Umbilical cord (tissue), 2 donors: Measurements from ENCODE around the gene IL16. TPM values are rescaled to one million over a fixed set of nuclear protein-coding genes. Genes with fewer than 3 reads are reported as not detected.

Experiments
- DNase-seq: peaks from one replicate; pipeline ENCODE4 v3.0.0-alpha.2; 2015; ENCODE audit warnings: low spot score
- total RNA-seq: library from RNA; depleted of rRNA; stranded (reverse); fragments of >200 nt; gene quantifications from one replicate; pipeline ENCODE4 v1.2.3, GENCODE V29; 2014; ENCODE audit warnings: low replicate concordance; ENCODE audit not compliant: insufficient read depth

Gene IL16
- total RNA-seq, 1 donor from 2014 or later = 7.2 TPM

DNA sequence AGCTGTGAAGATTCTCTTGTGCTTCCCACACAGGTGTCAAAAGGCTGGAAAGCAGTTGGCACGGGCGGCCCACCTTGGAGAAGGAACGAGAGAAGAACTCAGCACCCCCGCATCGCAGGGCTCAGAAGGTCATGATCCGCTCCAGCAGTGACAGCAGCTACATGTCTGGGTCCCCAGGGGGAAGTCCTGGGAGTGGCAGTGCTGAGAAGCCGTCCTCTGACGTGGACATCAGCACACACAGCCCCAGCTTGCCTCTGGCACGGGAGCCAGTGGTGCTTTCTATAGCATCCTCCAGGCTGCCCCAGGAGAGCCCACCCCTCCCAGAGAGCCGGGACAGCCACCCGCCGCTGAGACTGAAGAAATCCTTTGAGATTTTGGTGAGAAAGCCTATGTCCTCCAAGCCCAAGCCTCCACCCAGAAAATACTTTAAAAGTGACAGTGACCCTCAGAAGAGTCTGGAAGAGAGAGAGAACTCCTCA, 95.9 kb downstream of the IL16 start:
- DNase-seq = no peak

DNA sequence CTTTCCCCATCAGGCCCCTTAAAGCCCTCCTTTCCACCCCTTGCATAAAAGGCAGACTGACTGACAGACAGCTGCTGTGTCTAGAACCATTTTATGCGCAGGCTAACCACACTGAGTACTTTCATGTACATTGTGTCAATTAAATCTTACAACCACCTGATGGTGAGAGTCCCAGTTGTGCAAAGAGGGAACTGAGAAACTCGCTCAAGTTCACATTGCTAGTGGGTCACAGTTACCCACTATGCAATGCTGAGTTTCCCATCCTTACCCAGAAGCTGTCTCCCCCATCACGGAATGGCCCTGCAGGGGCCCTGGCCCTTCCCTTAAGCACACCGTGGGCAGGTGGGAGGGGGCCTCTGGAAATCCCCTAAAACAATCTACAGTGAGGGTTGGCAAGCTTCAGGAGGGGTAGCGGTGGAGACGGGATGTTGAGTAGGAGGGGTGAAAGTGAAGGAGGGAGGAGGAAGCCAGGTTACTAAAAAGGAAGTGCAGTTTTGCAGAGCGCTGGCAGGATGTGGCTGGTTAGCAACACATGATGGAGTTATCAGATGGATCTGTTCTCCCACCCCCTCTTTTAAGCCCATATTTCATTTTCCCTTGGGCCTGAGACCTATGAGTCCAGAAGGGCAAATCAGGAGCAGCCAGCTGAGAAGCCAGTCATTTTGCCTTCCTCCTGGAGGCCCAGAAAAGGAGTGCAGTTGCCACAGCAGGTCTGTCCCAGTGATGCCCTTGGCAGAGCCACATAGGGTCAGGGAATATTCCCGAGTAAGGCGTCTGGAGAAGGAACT, 97.2 kb downstream of the IL16 start:
- no peak for DNase-seq

DNA sequence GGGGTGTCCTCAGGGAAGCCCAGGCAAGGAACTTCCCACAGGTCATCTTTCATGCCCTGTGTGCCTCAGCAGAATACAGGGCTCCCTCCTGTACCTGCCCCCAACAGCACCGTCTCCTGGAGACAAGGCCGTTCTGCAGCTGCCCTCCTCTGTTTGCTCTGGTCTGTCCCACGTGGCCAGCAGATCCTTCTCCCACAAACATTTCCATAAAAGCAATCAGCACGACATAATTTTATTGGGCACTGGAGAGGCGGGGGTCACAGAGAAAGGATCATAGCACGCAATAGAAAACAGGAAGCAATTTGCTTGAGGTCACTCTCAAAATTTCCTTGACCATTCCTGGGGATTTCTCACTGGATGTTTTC, 97.8 kb downstream of the IL16 start:
- DNase-seq = no peak

DNA sequence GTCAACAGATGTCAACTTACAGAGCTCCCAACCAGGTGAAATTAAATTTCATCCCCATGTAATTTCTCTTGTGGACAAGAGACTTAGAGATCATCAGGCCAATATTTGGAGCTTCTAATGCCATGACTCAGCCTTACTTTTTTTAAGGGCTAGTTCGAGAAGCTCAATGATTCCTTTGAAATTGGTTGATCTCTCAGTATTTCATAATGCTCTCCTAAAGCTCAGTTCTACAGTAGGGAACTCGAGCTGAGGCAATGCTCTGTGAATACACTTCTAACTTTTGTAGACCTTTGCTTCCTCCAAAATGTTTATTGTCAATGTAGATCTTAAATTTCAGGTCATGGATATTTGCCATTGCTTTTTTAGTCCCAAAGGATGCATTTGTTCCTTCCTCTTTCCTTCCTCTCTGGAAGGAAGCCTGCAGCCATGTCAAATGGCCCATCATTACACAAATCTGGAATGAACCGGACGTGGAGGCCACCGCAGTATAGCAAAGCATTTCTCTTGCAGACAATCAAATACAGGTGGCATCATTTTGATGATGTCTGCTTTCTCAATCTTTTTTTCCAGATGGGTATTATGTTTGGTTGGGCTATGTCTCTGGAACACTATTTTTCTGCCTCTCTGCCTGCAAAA, 98.9 kb downstream of the IL16 start:
- no peak for DNase-seq

DNA sequence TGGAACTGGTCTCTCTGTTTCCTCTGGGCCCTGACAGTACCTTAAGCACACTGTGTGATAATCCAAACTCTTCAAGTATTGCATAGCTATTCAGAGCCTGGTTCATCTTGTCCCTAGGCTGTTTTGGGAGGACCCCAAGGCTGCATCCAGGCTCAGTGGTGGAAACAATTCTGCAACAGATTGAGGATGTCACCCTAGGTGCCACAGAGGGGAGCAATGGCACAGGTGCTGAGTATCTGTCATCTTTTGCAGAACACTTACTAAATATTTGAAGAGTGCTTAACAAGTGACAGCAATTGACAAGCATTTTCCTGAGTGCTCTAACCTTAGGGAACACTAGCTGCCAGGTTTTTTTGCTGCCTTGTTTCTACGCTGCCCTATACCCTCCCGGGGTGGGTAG, 99.5 kb downstream of the IL16 start:
- no peak for DNase-seq

DNA sequence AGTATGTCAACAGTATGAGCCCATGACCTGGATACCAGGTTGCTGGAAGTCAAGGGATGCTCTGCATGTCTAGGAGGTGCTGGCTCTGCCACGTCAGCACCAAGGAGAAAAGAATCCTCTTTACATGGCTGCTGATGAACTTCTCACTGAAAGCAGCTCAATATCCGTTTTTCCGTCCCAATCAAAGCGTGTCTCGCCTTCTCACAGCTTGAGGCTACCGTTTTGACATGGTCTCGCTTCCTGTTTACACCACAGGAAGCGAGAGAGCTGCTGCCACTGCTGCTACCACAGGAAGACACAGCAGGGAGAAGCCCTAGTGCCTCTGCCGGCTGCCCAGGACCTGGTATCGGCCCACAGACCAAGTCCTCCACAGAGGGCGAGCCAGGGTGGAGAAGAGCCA, 100.0 kb downstream of the IL16 start:
- peak; percentile 36 for DNase-seq

DNA sequence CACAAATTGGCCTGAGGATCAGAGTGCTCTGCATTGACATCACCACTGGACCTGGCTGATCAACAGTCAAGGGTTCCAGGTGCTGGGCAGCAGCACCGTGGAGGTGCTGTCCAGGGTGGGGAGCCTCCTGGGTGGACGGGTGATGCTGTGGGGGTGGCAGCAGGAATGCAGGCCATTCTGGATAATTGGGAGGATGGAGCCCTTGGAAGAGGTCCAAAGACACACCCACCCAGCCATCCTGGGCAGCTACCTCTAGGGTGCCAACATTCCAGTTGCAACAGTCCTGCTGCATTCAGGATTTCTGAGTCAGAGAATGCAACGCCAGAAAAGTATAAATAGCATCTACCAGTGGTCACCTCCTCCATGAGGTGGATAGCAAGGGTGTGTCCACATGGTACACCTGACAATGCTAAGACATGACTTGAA, 100.5 kb downstream of the IL16 start:
- DNase-seq = no peak

DNA sequence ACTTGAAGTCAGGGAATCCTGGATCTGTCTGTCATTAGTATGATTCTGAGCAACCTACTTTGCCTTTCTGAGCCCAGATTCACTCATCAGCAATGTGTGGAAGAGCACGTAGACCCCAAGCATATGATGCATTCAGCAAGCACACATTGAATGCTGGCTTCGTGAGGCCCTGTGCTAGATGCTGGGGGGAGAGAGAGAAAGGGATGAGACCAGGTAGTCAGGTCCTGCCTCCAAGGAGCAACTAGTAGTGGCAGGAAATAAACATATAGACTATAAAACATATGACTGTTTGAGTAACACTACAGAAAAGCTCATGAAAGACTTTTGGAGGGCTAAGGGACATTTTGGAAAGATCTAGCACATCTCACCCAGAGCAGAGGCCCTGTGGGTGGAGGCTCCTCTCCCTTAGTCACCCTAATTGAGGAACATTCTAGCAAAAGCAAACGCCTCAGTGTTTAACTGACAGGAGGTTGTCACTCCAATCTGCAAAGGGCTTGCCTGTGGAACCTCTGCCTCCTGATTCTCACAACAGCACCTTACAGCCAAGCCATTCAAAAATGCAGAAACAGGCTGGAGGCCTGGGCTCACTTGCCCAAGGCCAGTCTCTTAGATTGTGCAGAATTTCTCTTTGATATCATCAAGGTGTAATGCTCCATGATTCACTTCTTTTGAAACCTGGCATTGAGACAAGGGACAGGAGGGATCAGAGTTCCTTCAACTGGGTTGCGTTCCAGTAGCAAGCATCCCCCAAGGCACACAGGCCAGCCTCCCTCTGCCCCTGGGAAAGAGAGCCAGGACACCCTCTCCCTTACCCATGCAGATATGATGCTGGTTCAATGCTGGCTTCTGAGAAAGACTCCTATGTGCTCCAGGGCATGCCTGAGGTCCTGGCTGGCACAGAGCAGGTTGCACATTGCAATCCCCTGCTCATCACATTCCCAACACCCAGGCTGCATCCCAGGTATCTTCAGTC, 101.2 kb downstream of the IL16 start:
- DNase-seq = no peak

DNA sequence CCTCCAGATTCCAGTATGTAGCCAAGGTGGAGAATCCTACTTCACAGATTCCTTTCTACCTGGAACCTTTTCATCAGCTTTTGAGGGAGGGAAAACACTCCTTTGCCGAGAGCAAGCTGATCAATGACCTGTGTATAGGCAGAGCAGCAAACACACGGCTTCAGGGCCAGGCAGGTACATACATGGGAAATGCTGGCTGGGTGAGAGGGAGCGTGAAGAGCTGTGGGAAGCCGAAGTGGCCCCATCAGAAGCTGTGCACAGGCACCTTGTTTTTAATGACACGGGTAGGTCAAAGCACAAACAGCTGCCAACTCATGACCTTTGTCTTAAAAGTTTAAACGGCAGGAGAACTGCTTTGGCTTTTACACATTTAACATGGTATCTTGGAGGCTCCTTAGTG, 101.9 kb downstream of the IL16 start:
- DNase-seq = no peak

DNA sequence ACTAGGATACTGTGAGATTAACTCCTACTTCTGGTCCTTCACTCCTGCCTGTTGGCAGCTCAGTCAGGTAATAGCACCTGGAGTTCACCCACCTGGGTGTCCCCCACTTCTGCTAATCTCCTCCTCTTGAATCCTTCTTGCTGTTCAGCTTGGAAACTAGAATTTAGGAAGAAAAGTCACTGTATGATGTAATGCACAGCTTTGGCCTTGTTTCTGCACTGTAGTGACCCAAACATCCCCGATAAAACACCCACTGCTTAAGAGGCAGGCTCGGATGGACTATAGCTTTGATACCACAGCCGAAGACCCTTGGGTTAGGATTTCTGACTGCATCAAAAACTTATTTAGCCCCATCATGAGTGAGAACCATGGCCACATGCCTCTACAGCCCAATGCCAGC, 102.5 kb downstream of the IL16 start:
- no peak for DNase-seq

DNA sequence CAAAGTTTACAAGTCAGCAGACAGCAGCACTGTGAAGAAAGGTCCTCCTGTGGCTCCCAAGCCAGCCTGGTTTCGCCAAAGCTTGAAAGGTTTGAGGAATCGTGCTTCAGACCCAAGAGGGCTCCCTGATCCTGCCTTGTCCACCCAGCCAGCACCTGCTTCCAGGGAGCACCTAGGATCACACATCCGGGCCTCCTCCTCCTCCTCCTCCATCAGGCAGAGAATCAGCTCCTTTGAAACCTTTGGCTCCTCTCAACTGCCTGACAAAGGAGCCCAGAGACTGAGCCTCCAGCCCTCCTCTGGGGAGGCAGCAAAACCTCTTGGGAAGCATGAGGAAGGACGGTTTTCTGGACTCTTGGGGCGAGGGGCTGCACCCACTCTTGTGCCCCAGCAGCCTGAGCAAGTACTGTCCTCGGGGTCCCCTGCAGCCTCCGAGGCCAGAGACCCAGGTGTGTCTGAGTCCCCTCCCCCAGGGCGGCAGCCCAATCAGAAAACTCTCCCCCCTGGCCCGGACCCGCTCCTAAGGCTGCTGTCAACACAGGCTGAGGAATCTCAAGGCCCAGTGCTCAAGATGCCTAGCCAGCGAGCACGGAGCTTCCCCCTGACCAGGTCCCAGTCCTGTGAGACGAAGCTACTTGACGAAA, 103.1 kb downstream of the IL16 start:
- no peak for DNase-seq

DNA sequence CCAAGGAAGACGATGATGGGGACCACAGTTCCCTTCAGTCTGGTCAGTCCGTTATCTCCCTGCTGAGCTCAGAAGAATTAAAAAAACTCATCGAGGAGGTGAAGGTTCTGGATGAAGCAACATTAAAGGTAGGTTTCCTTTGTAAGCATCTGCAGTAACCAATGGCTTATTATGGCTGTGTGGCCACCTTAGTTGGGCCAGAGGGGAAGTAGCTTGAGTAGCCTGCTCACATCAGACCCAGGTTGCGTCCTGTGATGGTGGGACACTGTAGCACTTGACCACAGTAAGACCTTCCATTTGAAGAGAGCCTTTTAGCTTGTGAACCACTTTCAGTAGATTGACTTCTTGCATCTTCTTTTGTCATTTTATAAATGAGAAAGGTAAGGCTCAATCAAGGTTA, 104.7 kb downstream of the IL16 start:
- no peak for DNase-seq

DNA sequence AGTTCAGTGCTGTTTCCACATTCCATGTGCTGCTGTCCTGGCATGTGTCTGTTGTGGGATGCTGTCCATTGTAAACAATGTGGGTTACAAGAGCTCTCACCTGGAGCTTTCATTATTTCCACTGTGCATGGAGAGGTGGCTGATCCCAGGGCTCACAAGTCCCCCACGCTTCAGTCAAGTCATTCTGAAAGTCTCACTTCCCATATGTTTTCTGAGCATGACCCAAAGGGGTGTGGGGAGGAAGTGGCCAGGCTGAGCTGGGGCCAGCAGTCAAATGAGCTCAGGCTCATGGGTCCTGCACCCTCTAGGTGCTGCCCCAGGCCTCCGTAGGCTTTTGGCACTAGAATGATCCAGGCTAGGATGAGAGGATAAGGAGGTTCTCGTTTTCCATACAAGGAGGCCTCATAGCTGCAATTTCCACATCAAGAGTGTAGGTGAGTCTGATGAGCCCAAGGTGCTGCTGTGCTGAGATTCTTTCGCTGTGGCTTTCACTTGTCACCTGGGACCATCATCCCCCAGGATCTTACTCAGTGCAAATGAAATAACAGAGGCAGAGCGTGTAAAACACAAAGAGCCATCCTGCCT, 105.2 kb downstream of the IL16 start:
- DNase-seq = peak; percentile 45

DNA sequence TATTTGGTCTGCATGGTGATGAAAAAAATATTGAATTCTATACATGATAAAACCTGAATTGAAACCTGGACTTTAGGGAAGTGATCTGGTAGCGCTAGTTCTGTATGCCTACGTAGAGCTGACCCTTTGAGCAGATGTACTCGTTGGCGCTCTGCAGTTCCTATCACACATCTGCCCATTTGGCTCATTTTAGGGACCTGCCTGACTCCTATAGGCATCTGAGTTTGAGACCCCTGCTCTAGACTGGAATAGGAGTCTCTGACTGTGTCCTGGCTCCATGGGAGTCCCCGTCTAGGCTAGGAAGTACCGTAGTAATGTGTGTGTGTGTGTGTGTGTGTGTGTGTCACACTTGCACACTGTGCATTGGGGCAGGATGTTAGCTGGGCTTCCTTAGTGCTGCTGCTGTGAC, 106.0 kb downstream of the IL16 start:
- DNase-seq = no peak

DNA sequence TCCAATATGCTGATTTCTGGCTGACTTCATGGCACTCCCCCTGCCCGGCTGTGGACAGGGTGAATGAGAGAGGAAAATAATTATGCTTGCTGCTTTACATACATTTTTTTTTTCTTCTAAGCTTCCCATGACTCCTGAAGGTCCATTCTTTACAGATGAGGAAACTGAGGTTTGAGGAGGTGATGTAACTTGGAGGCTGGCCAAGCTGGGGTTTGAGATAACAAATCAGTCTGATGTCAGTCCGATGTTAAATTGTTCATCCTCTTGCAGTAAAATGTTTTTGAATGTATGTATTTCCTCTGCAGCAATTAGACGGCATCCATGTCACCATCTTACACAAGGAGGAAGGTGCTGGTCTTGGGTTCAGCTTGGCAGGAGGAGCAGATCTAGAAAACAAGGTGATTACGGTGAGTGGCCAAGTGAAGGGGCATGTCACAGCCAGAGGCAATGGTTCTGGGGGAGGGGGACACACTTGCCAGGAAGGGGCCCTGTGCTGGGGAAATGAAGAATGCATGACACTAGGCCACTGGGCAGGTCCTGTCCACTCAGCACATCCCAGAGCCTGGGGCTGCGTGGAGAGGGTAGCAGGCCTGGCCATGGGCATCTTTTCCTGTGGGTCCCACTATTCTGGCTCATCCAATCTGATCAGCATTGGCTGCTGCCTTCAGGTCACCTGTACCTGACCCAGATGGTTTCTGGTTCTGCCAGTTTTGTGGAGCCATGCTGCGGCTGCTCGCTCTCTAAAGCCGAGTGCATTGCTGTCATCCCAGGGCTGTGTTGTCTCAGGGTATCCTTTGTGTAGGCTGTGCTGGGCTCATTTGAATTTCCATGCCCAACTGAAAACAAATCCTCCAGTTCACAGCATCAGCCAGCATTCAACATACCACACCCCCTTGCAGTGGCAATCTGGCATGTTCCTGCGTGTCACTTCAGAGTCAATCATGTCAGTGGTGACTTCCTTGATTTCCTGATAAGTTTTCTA, 106.9 kb downstream of the IL16 start:
- DNase-seq = peak; percentile 73

DNA sequence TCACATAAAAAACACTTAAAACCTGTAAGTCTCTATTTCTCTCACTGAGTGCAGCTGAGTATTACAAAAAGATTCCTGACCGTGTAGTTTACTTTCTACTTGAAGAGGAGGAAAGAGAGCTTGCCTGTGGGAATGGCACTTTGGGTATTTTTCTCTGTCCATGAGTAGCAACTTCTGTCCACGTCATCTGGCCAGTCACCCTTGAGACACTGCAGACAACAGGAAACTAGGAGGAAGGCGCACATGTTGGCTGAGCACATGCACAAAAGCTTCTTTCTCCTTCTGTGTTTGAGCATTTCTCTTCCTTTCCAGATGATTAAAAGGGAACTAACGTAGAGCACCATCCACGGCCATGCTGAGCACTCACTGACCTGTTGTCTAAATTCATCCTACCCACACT, 107.5 kb downstream of the IL16 start:
- DNase-seq = peak; percentile 69

DNA sequence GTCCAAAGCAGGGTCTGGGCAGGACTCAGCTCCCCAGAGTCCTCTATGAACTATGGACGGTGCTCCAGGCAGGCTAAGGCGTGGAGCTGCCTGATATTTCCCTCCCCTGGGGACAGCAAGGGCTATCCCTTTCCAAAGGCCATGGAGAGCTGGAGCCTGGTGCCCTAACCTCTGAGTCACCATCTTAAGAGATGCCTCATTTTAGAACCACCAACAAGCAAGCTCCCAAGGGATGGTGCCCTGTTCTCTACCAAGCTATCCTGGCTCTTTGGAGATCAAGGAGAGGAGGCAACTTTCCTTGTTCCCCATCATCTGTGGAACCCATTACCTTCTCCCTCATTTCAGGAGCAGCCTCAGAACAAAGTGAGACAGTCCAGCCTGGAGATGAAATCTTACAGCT, 111.6 kb downstream of the IL16 start:
- no peak for DNase-seq

DNA sequence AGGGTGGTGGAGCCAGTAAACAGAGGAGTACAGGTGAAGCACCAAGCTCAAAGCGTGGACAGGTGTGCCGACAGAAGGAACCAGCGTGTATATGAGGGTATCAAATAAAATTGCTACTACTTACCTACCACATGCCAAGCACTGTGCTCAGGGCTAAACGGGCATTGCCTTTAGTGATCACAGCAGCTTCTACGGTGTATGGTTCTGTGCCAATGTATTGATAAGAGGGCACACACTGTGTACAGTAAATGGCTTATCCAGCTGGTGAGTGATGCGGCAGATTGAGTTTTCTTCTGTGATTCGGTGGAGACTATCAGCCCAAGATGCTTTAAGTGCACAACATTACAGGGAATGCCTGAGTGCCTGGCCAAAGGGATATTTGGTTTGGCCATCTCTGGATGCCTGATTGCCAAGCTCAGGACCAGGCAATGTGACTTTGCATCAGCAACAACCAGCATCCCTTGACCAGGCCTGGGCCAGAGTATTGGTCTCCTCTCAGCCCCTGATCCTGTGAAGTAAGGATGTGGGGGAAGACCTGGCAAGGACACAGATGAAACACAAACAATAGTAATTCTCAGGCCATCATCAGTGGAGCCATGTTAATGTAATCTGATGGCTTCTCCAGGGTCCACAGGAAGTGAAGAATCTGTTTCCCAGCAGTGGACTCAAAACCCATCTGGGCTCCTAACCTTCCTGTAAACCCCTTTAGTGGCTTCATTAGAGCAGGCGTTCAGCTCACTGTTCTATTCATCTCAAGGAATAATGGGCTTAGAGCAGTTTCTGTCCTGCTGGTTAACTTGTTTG, 113.2 kb downstream of the IL16 start:
- no peak for DNase-seq

DNA sequence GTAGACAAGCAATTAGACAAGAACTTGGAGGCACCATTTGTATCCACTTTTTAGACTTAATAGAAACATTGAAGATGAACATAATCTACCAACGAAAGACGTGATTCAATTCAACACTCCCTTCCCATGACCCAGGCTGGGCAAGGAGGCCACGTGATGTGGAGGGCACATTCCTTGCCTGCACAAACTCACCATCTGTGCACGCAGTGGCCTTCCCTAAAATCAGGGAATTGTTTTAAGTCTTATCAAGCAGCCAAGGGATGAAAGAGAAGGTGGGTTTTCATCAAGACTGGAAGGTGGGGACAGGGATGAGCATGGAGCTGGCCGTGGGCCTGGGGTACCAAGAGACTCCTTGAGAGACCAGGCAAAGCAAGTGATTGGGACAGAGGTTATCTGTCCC, 113.8 kb downstream of the IL16 start:
- DNase-seq = no peak
